Measurements from ENCODE around the gene RBM38. TPM values are rescaled to one million over a fixed set of nuclear protein-coding genes. Genes with fewer than 3 reads are reported as not detected.

RBM38 gene
- total and polyA plus RNA-seq, 7 donors, result 73.2 to 308 (median 135) TPM

- TF ChIP-seq, protein P1, sequence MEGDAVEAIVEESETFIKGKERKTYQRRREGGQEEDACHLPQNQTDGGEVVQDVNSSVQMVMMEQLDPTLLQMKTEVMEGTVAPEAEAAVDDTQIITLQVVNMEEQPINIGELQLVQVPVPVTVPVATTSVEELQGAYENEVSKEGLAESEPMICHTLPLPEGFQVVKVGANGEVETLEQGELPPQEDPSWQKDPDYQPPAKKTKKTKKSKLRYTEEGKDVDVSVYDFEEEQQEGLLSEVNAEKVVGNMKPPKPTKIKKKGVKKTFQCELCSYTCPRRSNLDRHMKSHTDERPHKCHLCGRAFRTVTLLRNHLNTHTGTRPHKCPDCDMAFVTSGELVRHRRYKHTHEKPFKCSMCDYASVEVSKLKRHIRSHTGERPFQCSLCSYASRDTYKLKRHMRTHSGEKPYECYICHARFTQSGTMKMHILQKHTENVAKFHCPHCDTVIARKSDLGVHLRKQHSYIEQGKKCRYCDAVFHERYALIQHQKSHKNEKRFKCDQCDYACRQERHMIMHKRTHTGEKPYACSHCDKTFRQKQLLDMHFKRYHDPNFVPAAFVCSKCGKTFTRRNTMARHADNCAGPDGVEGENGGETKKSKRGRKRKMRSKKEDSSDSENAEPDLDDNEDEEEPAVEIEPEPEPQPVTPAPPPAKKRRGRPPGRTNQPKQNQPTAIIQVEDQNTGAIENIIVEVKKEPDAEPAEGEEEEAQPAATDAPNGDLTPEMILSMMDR (IDR thresholded peaks at IDR 0.05), result no peak
- Histone ChIP-seq H3K4me3 (peak overlapping the region; percentile 67), H3K36me3 (ENCODE audit: insufficient read depth in 1 of 2, low read depth in 1 of 2) (peaks cover 0 to 23% of the 10 kb centered on the region in 2 donors), H3K9me3 (no peaks in the 10 kb centered on the region), H3K27me3 (ENCODE audit: insufficient read depth in 3 of 3, low read length in 2 of 3) (no peaks in the 10 kb centered on the region), H3K4me1 (peaks cover 30% of the 10 kb centered on the region), H3K27ac (peak overlapping the region; percentile 86)
- peak in 1 of 2 donors; percentile 63 for DNase-seq
- intact Hi-C loops (cut with DNase I), result loop anchor here in 1 of 2 donors (5.0 kb wide), 1 partner anchor 87 kb away; no protein-coding TSS in a partner anchor
- 55 to 63% (median 59%) methylated on average over 45 to 52 of the region's 52 CpGs for WGBS, 3 donors
- no peak for ATAC-seq
Measured at GRCh38 chr20:57389695-57390603, 1.2 kb upstream of the RBM38 start.

DNA sequence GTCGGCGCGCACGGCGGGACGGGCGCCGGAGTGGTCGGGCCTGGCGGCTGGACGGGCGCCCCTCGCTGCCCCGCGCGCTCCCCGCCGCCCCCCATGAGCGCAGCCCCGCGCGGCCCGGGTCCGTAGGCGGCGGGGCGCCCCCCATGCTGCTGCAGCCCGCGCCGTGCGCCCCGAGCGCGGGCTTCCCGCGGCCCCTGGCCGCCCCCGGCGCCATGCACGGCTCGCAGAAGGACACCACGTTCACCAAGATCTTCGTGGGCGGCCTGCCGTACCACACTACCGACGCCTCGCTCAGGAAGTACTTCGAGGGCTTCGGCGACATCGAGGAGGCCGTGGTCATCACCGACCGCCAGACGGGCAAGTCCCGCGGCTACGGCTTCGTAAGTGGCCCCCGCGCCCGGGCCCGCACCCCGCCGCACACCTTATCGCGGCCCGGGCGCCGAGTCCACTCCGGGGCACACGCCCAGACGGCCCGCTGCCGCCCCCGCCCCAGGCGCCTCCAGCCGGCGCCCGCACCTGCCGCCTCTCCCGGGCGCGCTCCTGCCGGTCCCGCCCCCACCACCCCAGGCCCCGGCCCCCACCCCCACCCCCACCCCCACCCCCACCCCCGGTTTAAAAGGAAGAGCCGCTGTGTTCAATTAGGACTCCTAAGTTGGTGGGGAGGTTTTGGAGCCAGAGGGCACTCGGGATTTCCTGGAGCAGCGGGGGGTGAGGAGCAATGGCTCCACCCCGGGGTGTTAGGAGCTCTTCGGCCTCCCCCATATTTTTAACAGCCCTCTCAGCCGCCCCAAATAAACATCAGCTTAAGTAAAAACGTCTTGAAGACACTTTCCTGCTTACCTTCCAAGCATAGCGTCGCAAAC is 474 bp downstream of the RBM38 start:
- no peak for ATAC-seq
- TF ChIP-seq, protein P1 (IDR thresholded peaks at IDR 0.05), result no peak

DNA sequence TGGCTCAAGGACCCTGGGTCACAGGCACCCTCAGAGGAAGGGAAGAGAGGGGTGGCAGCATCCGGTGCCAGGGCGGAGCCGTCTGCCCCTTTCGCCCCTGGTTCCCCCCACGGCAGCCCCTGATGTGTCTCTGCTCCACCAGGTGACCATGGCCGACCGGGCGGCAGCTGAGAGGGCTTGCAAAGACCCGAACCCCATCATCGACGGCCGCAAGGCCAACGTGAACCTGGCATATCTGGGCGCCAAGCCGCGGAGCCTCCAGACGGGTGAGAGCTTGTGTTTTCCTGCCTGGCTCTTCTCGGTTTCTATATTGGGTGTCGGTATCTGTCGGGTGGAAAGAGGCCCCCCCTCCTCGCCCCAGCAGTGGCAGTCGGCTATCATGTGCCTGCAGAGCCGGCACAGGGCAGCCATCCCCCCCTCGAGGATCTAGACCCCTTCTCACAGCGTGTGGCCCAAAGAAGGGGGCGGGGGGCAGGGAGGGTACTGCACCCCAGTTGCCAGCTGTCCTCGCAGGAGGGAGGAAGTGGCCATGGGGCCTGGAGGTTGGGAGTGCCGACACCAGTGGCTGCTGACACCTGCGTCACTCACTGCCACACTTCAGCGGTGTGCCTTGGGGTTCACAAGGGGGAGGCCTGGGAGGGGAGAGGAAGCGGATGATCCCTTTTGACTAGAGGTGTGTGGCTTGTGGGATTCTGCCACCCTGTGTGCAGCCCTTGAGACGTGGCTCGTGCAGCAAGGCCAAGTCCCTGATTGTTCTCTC is 1.5 kb downstream of the RBM38 start:
- Histone ChIP-seq H3K27ac (peak overlapping the region; percentile 92), H3K9me3 (no peaks in the 10 kb centered on the region), H3K36me3 (ENCODE audit: insufficient read depth in 1 of 2, low read depth in 1 of 2) (peaks cover 0 to 42% of the 10 kb centered on the region in 2 donors), H3K4me3 (peak overlapping the region; percentile 77), H3K4me1 (peaks cover 51% of the 10 kb centered on the region), H3K27me3 (ENCODE audit: insufficient read depth in 3 of 3, low read length in 2 of 3) (no peaks in the 10 kb centered on the region)
- 17 to 36% (median 21%) methylated on average over 26 to 33 of the region's 33 CpGs for WGBS, 3 donors
- intact Hi-C loops (cut with DNase I), result no loop called here
- TF ChIP-seq, protein P1 (IDR thresholded peaks at IDR 0.05), result no peak
- peak in 3 of 4 donors; percentile 22 to 41 (median 30) for ATAC-seq
- DNase-seq, result peak; percentile 46 to 78

More for the DNA sequence above, 474 bp downstream of the RBM38 start:
- WGBS, 3 donors, result 1 to 4% (median 3%) methylated on average over 29 to 96 of the region's 98 CpGs
- Histone ChIP-seq H3K4me3 (peak overlapping the region; percentile 77), H3K27ac (peak overlapping the region; percentile 92), H3K27me3 (ENCODE audit: insufficient read depth in 3 of 3, low read length in 2 of 3) (no peaks in the 10 kb centered on the region), H3K4me1 (peaks cover 42% of the 10 kb centered on the region), H3K36me3 (ENCODE audit: insufficient read depth in 1 of 2, low read depth in 1 of 2) (peaks cover 0 to 31% of the 10 kb centered on the region in 2 donors), H3K9me3 (no peaks in the 10 kb centered on the region)
- peak; percentile 39 to 74 for DNase-seq
- intact Hi-C loops (cut with DNase I), result no loop called here

All from psoas muscle (tissue), 8 donors.